Kidney glomerular epithelial cell (primary cell): ENCODE data around the gene ACTL7B.
"Not testable (repeated sequence)": the region's sequence is repeated elsewhere in the genome, so short reads cannot be mapped to it uniquely, and the experiment has no call there.

ENCODE experiments used
- DNase-seq: peaks from one replicate; lab custom pipeline; 2025; lab: John Stamatoyannopoulos, UW

Gene ACTL7B

DNA sequence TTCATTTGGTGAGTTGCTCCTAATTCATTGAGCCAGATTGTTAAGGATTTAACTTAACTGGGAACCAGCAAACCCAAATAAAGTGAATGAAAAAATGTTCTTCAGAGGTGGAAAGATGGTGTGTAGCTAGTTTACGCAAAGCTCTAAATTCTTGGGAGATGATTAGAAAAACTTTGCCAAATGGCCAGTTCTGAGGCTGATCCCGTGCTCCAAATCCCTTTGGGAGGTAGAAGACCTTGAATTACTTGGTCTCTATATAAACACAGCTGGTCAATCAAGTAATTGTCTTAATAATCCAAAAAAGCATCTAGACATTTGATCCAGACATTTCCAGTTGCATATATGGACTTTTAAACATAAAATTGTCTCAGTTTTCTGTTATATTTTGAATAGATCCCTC lies 11.4 kb downstream of the ACTL7B start:
- no peak for DNase-seq

- DNase-seq: no peak
Observed at GRCh38 chr9:108842610-108843295, 13.0 kb downstream of the ACTL7B start.

DNA sequence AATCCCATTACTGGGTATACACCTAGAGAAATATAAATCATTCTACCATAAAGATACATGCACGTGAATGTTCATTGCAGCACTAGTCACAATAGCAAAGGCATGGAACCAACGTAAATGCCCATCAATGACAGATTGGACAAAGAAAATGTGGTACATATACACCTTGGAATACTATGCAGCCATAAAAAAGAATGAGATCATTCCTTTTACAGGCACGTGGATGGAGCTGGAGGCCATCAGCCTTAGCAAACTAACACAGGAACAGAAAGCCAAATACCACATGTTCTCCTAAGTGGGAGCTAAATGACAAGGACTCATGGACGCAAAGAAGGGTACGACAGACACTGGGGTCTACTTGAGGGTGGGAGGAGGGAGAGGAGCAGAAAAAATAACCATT lies 16.2 kb downstream of the ACTL7B start:
- not testable (repeated sequence) for DNase-seq

GRCh38 chr9:108838017-108838416 lies 17.8 kb downstream of the ACTL7B start:
- DNase-seq: no peak

DNA sequence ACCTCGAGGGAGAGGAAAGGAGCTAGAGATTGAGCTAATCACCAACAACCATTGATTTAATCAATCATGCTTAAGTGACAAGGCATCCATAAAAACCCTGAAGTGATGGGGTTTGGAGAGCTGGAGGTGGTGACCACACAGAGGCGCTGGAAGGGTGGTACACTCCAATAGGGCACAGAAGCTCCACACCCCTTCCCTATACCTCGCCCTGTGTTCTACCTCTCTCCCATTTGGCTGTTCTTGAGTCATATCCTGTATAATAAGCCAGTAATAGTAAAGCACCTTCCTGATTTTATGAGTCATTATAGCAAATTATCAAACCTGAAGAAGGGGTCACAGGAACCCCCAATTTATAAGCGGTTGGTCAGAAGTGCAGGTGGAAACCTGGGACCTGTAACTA lies 18.3 kb downstream of the ACTL7B start:
- DNase-seq: no peak

DNA sequence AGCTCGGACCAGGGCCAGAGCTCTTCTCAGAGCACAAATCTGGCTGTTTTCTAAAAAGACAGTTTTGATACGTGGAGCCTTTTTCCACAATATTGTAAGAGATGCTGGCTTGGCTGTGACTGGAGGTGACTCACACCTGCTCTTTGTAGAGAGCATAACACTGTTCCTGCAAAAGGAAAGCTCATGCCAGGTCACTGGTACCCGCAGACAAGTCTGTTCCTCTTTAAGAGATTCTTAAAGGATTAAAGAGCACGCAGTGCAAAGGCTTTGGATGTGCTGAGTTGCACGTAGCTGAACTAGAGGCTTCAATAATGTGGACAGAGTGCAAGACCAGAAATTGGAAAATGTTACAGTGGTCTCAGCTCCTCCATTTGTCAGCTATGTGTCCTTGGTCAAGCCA lies 19.0 kb downstream of the ACTL7B start:
- no peak for DNase-seq

DNA sequence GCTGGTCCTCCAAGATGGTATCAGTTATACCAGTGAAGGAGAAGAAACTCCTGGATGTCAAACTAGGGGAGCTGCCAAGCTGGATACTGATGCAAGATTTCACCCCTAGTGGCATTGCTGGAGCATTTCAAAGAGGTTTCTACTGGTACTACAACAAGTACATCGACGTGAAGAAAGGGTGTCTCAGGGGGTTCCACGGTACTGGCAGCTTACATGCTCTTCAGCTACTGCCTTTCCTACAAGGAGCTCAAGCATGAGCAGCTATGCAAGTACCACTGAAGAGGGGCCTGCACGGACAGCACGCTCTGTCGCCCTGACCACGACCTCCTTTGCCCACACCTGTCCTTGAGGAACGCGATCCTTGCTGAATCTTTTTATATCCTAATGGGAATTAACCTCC lies 19.5 kb downstream of the ACTL7B start:
- no peak for DNase-seq

DNA sequence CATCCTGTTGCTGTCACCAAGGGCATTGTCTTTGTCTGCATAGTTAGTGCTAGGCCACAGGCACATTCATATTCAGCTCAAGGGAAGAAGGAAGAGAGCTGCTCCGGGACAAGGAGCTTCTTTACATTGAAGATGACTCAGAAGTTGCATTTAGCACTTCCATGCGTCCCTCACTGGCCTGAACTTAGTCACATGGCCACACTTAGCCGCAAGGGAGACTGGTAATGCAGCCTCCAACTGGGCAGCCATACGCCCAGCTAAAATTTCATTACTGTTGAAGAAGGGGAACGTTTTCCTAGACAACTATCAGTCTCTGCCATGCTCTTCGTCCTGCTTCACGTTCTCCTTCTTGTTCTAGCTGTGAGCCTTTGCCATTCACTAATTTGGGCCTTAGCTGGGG lies 20.0 kb downstream of the ACTL7B start:
- DNase-seq: no peak

- DNase-seq: no peak
Observed at GRCh38 chr9:108834959-108835665, 20.7 kb downstream of the ACTL7B start.

DNA sequence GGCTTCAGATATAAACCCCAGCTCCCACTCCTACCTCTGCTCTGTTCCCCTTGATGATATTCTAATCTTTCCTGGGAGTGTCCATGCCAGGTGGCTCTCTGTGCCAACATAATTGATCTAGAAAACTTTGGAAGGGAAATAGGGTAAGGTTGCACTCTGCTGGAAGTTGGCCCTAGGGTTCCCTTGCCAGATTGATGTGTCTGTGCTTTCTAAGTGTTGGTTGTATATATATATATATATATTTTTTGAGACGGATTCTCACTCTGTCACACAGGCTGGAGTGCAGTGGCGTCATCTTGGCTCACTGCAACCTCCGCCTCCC lies 23.6 kb downstream of the ACTL7B start:
- DNase-seq: no peak

DNA sequence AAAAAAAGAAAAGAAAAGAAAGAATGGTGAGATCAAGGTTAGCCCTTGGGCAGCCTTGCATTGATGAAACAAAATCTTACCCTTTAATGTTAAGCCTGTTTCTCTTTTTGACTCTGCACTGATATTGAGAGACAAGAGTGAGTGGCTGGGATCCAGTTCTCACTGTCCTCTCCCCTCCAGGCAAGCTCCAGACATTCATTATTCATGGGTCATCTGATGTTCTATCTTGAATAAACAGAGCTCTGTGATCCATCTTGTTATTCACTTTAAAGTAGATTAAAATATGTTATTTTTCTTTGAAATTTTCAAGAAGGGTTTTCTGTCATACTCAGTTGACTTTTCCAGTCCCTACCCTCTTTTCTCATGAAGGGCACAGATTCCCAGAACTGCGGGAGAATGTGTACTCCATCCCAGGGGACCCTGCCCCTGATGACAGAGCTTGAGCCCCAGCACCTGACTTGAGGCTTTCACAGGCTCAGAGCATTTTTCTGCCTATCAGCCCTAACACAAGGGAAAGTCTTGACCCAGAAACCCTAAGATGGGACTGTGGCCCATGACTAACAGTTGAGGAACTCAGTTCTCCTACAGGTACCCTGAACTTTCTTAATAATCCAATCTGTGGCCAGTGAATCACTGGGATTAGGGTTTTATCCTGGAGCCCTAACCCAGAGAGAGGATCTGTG lies 24.1 kb downstream of the ACTL7B start:
- no peak for DNase-seq

GRCh38 chr9:108830272-108830671 lies 25.5 kb downstream of the ACTL7B start:
- DNase-seq: no peak

DNA sequence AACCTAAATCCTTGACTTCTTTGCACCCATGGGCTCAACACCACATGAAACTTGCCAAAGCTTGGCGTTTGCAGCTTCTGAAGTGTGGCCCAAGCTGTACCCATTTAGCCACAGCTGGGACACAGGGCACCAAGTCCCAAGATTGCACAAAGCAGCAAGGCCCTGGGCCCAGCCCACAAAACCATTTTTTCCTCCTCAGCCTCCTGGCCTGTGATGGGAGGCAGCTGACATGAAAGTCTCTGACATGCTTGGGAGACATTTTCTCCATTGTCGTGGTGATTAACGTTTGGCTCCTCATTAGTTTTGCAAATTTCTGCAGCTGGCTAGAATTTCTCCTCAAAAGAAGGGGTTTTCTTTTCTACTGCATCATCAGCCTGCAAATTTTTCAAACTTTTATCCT lies 32.0 kb downstream of the ACTL7B start:
- no peak for DNase-seq

GRCh38 chr9:108816037-108816436 lies 39.7 kb downstream of the ACTL7B start:
- no peak for DNase-seq

GRCh38 chr9:108815156-108815555 lies 40.6 kb downstream of the ACTL7B start:
- no peak for DNase-seq

DNA sequence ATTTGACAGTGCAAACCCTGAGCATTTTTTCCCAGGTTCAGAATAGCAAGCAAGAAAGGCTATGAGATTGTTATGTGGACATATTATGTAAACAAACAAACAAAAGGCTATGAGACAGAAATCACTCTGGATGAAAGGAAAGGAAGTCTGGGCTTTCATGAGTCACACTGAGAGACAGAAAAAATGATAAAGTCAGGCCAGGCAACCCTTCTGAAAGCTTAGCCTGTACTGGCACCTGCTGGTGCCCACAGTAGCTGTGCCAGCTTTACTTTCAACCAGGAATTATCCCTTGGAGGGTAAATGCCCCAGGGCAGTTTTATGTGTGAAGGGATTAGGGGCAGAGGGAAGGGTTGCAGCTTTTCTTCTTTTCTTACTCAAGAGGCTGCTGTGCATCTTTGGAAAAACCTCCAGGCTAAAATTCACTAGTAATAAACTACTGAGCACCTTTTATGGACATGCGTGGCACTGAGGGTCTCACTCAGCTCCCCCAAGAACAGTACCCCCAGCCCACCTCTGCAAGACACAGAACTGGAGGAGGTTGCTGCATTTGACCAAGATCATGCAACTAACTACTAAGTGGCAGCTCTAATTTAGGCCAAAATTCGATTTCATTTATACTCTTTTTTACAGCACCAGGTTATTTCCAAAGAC lies 41.7 kb downstream of the ACTL7B start:
- peak; percentile 47 for DNase-seq

DNA sequence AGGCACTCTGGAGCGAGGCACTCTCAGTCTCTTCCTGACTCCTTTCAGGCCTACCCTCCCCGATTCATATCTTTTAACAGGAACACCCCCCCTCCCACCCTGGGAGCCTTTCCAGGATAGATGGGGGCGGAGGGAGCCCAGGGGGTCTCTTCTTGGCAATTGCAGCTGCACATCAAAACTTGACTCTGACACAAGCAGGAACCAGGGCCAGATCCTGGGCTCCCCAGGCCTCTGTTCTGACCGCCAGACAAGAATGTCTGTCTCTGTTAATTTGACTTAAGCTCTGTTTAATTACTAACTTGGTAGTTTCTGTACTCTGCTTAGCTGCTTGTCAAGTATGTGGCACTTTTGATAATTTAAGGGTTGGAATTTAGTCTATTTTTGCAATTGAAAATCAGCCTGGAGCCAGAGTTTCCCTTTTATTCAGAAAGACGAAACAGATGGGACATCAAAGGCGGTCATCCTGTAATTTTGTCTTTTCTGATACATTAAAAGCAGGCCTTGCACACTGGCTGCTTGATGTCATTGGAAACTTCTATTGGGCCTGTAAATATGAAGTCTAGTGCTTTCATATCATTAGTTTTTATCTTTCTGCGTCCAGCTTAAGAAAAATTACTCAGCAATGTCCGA lies 43.3 kb downstream of the ACTL7B start:
- DNase-seq: no peak

DNA sequence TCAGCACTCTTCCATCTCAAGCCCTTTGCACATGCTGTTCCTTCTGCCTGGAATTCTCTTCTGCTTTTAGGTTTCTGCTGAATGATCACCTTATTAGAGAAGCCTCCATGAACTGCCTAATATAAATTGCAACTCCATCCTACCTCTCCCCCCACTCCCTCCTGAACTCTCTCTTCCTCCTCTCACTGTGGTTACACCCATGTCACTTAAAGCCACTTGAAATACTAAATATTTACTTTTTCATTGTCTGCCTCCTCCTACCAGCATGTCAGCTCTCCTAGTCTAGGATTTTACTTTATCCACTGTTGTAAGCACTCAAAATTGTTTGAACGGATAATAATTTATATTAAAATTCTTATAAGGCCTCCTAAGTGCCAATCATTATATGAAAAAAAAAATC lies 43.8 kb downstream of the ACTL7B start:
- no peak for DNase-seq

DNA sequence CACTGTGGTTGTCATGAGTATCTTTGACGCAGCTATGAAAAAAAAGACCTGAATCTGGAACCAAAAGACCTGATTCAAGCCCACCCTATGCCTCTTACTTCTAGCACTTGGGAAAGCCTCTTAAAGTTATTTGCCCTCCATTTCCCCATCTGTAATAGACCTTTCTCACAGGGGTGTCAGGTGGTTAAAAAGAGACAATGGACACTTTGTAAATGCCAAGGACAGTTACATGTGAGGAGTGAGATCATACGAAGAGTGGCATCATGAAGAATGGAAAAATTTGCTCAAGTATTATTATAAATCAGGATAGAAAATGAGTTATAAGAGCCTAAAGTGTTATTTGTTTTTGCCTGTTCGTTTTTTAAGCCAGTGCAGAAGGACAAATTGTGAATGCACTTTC lies 46.5 kb downstream of the ACTL7B start:
- no peak for DNase-seq
